ENCODE results near the gene IGFN1. TPM values are rescaled to one million over a fixed set of nuclear protein-coding genes. Genes with fewer than 3 reads are reported as not detected.

Gene IGFN1
- total and polyA plus RNA-seq, 2 experiments from 2014 or later: not detected

GRCh38 chr1:201223852-201224665, 33.4 kb downstream of the IGFN1 start:
- ATAC-seq: no peak
- Histone ChIP-seq H3K27ac (ENCODE audit: low read depth) (no peak overlapping the region), H3K27me3 (ENCODE audit: insufficient read depth) (no peaks in the 10 kb centered on the region), H3F3A (replicated peaks; ENCODE audit: low read depth) (no peaks in the 10 kb centered on the region), H3K4me3 (no peak overlapping the region), H3K9me2 (ENCODE audit: insufficient read depth) (no peaks in the 10 kb centered on the region), H3K4me1 (ENCODE audit: insufficient read depth) (no peaks in the 10 kb centered on the region), H3K79me2 (replicated peaks; ENCODE audit: insufficient read depth) (no peaks in the 10 kb centered on the region), H3K36me3 (ENCODE audit: insufficient read depth) (no peaks in the 10 kb centered on the region), H3K4me2 (no peak overlapping the region), H4K20me1 (replicated peaks; ENCODE audit: insufficient read depth) (no peaks in the 10 kb centered on the region), H2AFZ (no peak overlapping the region)
- Mint-ChIP-seq H3K4me1 (no peaks in the 10 kb centered on the region), H3K27me3 (ENCODE audit: insufficient read depth, low read depth, poor library complexity) (no peaks in the 10 kb centered on the region), H3K4me3 (no peak overlapping the region), H3K27ac (no peak overlapping the region), H3K9me3 (no peaks in the 10 kb centered on the region), H3K36me3 (ENCODE audit: low read depth) (no peaks in the 10 kb centered on the region)
- no peak for TF ChIP-seq POLR2AphosphoS5 (IDR thresholded peaks at IDR 0.05; ENCODE audit: low read depth)
- TF ChIP-seq JUNB (IDR thresholded peaks at IDR 0.05; ENCODE audit: unreplicated experiment): no peak
- TF ChIP-seq ZNF462 (CRISPR knock-in tag; IDR thresholded peaks at IDR 0.05): no peak
- no peak for TF ChIP-seq ETS1 (IDR thresholded peaks at IDR 0.05)
- TF ChIP-seq ZNF331 (CRISPR knock-in tag; IDR thresholded peaks at IDR 0.05; ENCODE audit: low read depth): no peak
- TF ChIP-seq NANOG (IDR thresholded peaks at IDR 0.05; ENCODE audit: borderline replicate concordance): no peak
- TF ChIP-seq EZH2phosphoT487 (IDR thresholded peaks at IDR 0.05; ENCODE audit: unreplicated experiment): no peak
- no peak for TF ChIP-seq CREB1 (CRISPR knock-in tag; IDR thresholded peaks at IDR 0.05; ENCODE audit: low read depth)
- no peak for TF ChIP-seq CTCF (conservative IDR thresholded peaks at IDR 0.05; ENCODE audit: low read depth in 2 of 2)
- no peak for TF ChIP-seq EZH2 (IDR thresholded peaks at IDR 0.05; ENCODE audit: low read depth, unreplicated experiment)
- no peak for TF ChIP-seq REST (IDR thresholded peaks at IDR 0.05; ENCODE audit: unreplicated experiment)
- no peak for TF ChIP-seq ZNF114 (CRISPR knock-in tag; IDR thresholded peaks at IDR 0.05)
- no peak for TF ChIP-seq STAT1 (IDR thresholded peaks at IDR 0.05; ENCODE audit: unreplicated experiment)
- DNase-seq (ENCODE audit: low spot score): no peak
